H1 (cell line): ENCODE results near the gene KLHL40. TPM values are rescaled to one million over a fixed set of nuclear protein-coding genes. Genes with fewer than 3 reads are reported as not detected.

Source experiments
- ASH2L ChIP-seq: fragments of 200-600, 300-600 bp; sonication (generic); IDR thresholded peaks from one replicate; pipeline ENCODE4 v1.7.1; 2017; ENCODE audit warnings: low read length
- CBX5 ChIP-seq: fragments of 300-800, 300-1000 bp; sonication (generic); IDR thresholded peaks from 2 replicates; pipeline ENCODE4 v1.7.1; 2016; ENCODE audit warnings: antibody characterized with exemption, low read length, low read depth
- CREB1 ChIP-seq: IDR thresholded peaks from 2 replicates; pipeline ENCODE4 v1.6.1; 2012; ENCODE audit warnings: inconsistent platforms
- CTBP2 ChIP-seq: IDR thresholded peaks from 2 replicates; pipeline ENCODE4 v1.7.0; 2011; ENCODE audit warnings: borderline replicate concordance, mild to moderate bottlenecking, moderate library complexity, mixed read lengths, low read length; ENCODE audit not compliant: insufficient read depth, insufficient read length
- CTCF ChIP-seq, 3 experiments: IDR thresholded peaks; 1 replicate in 2 of 3; 2 replicates in 1 of 3; pipeline versions ENCODE4 v1.5.1 to v1.6.1; 2011; ENCODE audit warnings: low read length in 3 of 3, mild to moderate bottlenecking in 3 of 3, inconsistent platforms in 2 of 3, low read depth in 1 of 3, moderate library complexity in 1 of 3; ENCODE audit not compliant: insufficient read depth in 1 of 3; ENCODE audit errors: control extremely low read depth in 1 of 3
- E2F6 ChIP-seq: IDR thresholded peaks from 2 replicates; pipeline ENCODE4 v1.6.1; 2012; ENCODE audit warnings: inconsistent platforms
- EGR1 ChIP-seq: IDR thresholded peaks from 2 replicates; pipeline ENCODE4 v1.6.1; 2011; ENCODE audit warnings: low read depth, low read length, borderline replicate concordance
- EP300 ChIP-seq, 2 experiments: IDR thresholded peaks; 1 replicate in 1 of 2; 2 replicates in 1 of 2; pipeline ENCODE4 v1.6.1; 2011 to 2012; ENCODE audit warnings: low read depth in 2 of 2, low read length in 2 of 2, mild to moderate bottlenecking in 2 of 2, borderline replicate concordance in 1 of 2, inconsistent platforms in 1 of 2, moderate library complexity in 1 of 2
- JUND ChIP-seq: IDR thresholded peaks from 2 replicates; pipeline ENCODE4 v1.6.1; 2011; ENCODE audit warnings: mild to moderate bottlenecking, improper control_type of control experiment, low read length
- KDM1A ChIP-seq: fragments of 200-600, 300-600 bp; sonication (generic); IDR thresholded peaks from 2 replicates; pipeline ENCODE4 v1.7.1; 2016; ENCODE audit warnings: mild to moderate bottlenecking, low read length, borderline replicate concordance
- KDM4A ChIP-seq: IDR thresholded peaks from one replicate; pipeline ENCODE4 v1.7.1; 2012; ENCODE audit warnings: low read depth, mild to moderate bottlenecking, moderate library complexity, low read length, inconsistent platforms; ENCODE audit not compliant: severe bottlenecking
- MAX ChIP-seq: IDR thresholded peaks from 2 replicates; pipeline ENCODE4 v1.6.1; 2012; ENCODE audit warnings: inconsistent platforms
- RXRA ChIP-seq: IDR thresholded peaks from 2 replicates; pipeline ENCODE4 v1.6.1; 2011; ENCODE audit warnings: low read depth, mild to moderate bottlenecking, low read length, moderate library complexity; ENCODE audit not compliant: insufficient read depth
- SAP30 ChIP-seq: fragments of 300-600 bp; sonication (generic); IDR thresholded peaks from 2 replicates; pipeline ENCODE4 v1.7.1; 2012; ENCODE audit warnings: low read length, moderate library complexity, mild to moderate bottlenecking, inconsistent platforms; ENCODE audit not compliant: insufficient read depth, insufficient replicate concordance
- SP1 ChIP-seq: IDR thresholded peaks from 2 replicates; pipeline ENCODE4 v1.6.1; 2011; ENCODE audit warnings: low read depth, low read length
- TAF1 ChIP-seq: IDR thresholded peaks from 2 replicates; pipeline ENCODE4 v1.6.1; 2011; ENCODE audit warnings: mild to moderate bottlenecking, low read depth, low read length
- USF2 ChIP-seq: IDR thresholded peaks from 2 replicates; pipeline ENCODE4 v1.6.1; 2011; ENCODE audit warnings: low read length, improper control_type of control experiment
- polyA plus RNA-seq, 7 experiments: library from polyadenylated mRNA; depleted of rRNA in 3 of 7; stranded (reverse) in 5 of 7; unstranded in 2 of 7; fragments of >200 nt in 5 of 7; fragments of 200-250 nt in 2 of 7; gene quantifications; 1 replicate in 5 of 7; 2 replicates in 1 of 7; 4 replicates in 1 of 7; pipeline versions ENCODE4 v1.2.1 to v1.2.3, GENCODE V29; 2011 to 2013; ENCODE audit warnings: missing spikeins in 2 of 7, mixed read lengths in 2 of 7
- total RNA-seq: library from RNA; stranded (reverse); fragmentation: NEBNext Ultra II Directional; extraction: Animal tissue kit (Norgen Biotek cat#: 25700); gene quantifications from 2 replicates; pipeline ENCODE4 v1.2.1, GENCODE V29; 2021

The KLHL40 gene
- total and polyA plus RNA-seq, 2 of the 8 experiments (the other 6 are each of a cell fraction or from before 2014, with no cell fraction given) = 0.02 TPM; not detected in 1

GRCh38 chr3:42654331-42655201, 30.8 kb upstream of the KLHL40 start (continued):
- TF ChIP-seq EP300 (IDR thresholded peaks at IDR 0.05; ENCODE audit: borderline replicate concordance in 1 of 2, low read depth in 2 of 2, low read length in 2 of 2) = peak in 1 of 2 experiments; percentile 75; a peak in 1 of 3 replicates
- TF ChIP-seq SP1 = no peak
- TF ChIP-seq CBX5 = no peak
- TF ChIP-seq ASH2L = peak; percentile 46
- peak; percentile 17; the same call in 1 of the 2 replicates for TF ChIP-seq TAF1
- TF ChIP-seq RXRA = no peak
- TF ChIP-seq EGR1 = no peak
- TF ChIP-seq USF2 = peak; percentile 61
- TF ChIP-seq SAP30 = no peak
- peak in 1 of 3 experiments; percentile 54; a peak in 2 of 4 replicates for TF ChIP-seq CTCF (IDR thresholded peaks at IDR 0.05; ENCODE audit: control extremely low read depth in 1 of 3, insufficient read depth in 1 of 3, low read depth in 1 of 3, low read length in 3 of 3)
- TF ChIP-seq KDM4A = peak; percentile 48
- TF ChIP-seq CREB1 = peak; percentile 26; the same call in 1 of the 2 replicates
- no peak for TF ChIP-seq JUND
- peak; percentile 76 for TF ChIP-seq CTBP2
- peak; percentile 96 for TF ChIP-seq KDM1A
- peak; percentile 97 for TF ChIP-seq MAX
- TF ChIP-seq E2F6 = peak; percentile 99
